Measurements from ENCODE around the gene ZNF827. TPM values are rescaled to one million over a fixed set of nuclear protein-coding genes. Genes with fewer than 3 reads are reported as not detected.

Gene ZNF827
- total and polyA plus RNA-seq, 9 of the 15 experiments (the other 6 are each of a cell fraction or from before 2014, with no cell fraction given) = 0.07 to 0.40 TPM; not detected in 7

DNA sequence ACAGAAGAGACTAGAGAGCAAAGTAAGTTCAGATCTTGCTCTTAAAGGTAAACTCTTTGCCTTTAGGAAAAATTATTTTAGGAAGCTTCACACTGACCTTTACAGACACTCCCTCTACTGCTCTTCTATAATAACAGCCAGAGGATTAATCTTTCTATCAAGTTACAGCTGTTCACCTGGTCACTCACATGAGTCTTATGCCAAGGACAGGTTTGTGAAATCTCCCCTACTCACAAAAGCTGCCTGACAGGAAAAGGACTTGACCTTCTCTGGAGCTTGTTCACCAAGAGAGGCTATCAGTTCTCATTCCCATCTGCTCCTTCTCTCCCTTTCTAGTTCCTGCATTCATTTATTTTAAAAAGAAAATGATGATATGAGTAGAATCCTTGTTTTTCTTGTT is 141.3 kb downstream of the ZNF827 start (continued):
- TF ChIP-seq, protein P1, sequence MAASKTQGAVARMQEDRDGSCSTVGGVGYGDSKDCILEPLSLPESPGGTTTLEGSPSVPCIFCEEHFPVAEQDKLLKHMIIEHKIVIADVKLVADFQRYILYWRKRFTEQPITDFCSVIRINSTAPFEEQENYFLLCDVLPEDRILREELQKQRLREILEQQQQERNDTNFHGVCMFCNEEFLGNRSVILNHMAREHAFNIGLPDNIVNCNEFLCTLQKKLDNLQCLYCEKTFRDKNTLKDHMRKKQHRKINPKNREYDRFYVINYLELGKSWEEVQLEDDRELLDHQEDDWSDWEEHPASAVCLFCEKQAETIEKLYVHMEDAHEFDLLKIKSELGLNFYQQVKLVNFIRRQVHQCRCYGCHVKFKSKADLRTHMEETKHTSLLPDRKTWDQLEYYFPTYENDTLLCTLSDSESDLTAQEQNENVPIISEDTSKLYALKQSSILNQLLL (CRISPR knock-in tag; IDR thresholded peaks at IDR 0.05; ENCODE audit: borderline replicate concordance) = no peak
- no peak for TF ChIP-seq ZNF174 (CRISPR knock-in tag; IDR thresholded peaks at IDR 0.05)
- TF ChIP-seq DNMT1 (IDR thresholded peaks at IDR 0.05) = no peak
- no peak for TF ChIP-seq XRCC5 (IDR thresholded peaks at IDR 0.05; ENCODE audit: low read depth, low read length)
- no peak for TF ChIP-seq SP2 (IDR thresholded peaks at IDR 0.05; ENCODE audit: extremely low read depth, low read depth, low read length, poor library complexity, severe bottlenecking)

DNA sequence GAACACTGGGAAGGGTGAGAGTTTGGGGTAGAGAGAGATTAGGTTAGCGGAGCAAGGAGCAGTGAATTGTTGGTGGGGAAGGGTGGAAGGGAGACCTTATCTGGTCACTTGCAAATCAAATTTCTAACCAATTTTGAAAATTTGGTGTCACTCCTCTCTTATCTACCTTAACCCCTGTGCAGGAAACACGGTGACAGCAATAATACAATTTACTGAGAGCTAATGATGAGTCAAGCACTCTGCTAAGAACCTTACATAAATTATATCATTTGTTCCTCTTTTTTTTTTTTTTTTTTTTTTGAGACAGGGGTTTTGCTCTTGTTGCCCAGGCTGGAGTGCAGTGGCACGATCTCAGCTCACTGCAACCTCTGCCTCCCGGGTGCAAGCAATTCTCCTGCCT is 142.3 kb downstream of the ZNF827 start:
- BruUV-seq (replicated peaks) = no TSS peak
- Histone ChIP-seq H4K20me1 (replicated peaks; ENCODE audit: control insufficient read depth, insufficient read depth, low read length) (no peaks in the 10 kb centered on the region), H3K9me1 (ENCODE audit: control insufficient read depth, insufficient read depth, low read length) (no peaks in the 10 kb centered on the region), H3K27ac (ENCODE audit: extremely low read depth, low read depth, low read length) (no peak overlapping the region), H3K4me1 (replicated peaks in 1 of 2; ENCODE audit: control insufficient read depth in 2 of 2, insufficient read depth in 2 of 2, low read length in 2 of 2) (no peaks in the 10 kb centered on the region), H2AFZ (ENCODE audit: low read depth, low read length) (no peak overlapping the region), H3K79me2 (ENCODE audit: control insufficient read depth, insufficient read depth, low read length) (no peaks in the 10 kb centered on the region), H3K4me3 (no peak overlapping the region), H3K9ac (ENCODE audit: insufficient read depth in 1 of 2, low read depth in 2 of 2, low read length in 2 of 2) (no peak overlapping the region), H3K9me3 (replicated peaks; ENCODE audit: control insufficient read depth, insufficient read depth, low read depth, low read length) (no peaks in the 10 kb centered on the region), H3K27me3 (ENCODE audit: control insufficient read depth in 2 of 2, insufficient read depth in 2 of 2, low read length in 2 of 2) (peaks cover 0 to 7% of the 10 kb centered on the region in 2 experiments; a peak in 3 of 5 replicates), H3K4me2 (ENCODE audit: insufficient read depth, low read length) (no peak overlapping the region), H3K36me3 (ENCODE audit: control insufficient read depth, insufficient read depth, low read length) (no peaks in the 10 kb centered on the region)
- in situ Hi-C loops (cut with MboI) = no loop called here
- ChIA-PET POLR2A (no interaction called here), CTCF (ENCODE audit: low intra/inter-chr PET ratio) (no interaction called here)
- WGBS (ENCODE audit: insufficient coverage, low coverage, missing lambda C conversion rate) = 0% methylated on average over 2 of the region's 4 CpGs
- FAIRE-seq (no peak), DNase-seq (ENCODE audit: extremely low read depth in 1 of 4, low spot score in 3 of 4) (no peak), ATAC-seq (no peak)
- intact Hi-C loops (cut with micrococcal nuclease) = no loop called here
- TF ChIP-seq NRF1 (conservative IDR thresholded peaks at IDR 0.05 in 1 of 2, IDR thresholded peaks at IDR 0.05 in 1 of 2) (no peak), MEF2A (IDR thresholded peaks at IDR 0.05; ENCODE audit: control insufficient read depth, low read depth, low read length) (no peak), RNF2 (IDR thresholded peaks at IDR 0.05) (no peak), ZNF507 (tag; conservative IDR thresholded peaks at IDR 0.05) (no peak), KDM5B (IDR thresholded peaks at IDR 0.05; ENCODE audit: insufficient replicate concordance, low read depth, low read length) (no peak)
- TF ChIP-seq, protein P2, sequence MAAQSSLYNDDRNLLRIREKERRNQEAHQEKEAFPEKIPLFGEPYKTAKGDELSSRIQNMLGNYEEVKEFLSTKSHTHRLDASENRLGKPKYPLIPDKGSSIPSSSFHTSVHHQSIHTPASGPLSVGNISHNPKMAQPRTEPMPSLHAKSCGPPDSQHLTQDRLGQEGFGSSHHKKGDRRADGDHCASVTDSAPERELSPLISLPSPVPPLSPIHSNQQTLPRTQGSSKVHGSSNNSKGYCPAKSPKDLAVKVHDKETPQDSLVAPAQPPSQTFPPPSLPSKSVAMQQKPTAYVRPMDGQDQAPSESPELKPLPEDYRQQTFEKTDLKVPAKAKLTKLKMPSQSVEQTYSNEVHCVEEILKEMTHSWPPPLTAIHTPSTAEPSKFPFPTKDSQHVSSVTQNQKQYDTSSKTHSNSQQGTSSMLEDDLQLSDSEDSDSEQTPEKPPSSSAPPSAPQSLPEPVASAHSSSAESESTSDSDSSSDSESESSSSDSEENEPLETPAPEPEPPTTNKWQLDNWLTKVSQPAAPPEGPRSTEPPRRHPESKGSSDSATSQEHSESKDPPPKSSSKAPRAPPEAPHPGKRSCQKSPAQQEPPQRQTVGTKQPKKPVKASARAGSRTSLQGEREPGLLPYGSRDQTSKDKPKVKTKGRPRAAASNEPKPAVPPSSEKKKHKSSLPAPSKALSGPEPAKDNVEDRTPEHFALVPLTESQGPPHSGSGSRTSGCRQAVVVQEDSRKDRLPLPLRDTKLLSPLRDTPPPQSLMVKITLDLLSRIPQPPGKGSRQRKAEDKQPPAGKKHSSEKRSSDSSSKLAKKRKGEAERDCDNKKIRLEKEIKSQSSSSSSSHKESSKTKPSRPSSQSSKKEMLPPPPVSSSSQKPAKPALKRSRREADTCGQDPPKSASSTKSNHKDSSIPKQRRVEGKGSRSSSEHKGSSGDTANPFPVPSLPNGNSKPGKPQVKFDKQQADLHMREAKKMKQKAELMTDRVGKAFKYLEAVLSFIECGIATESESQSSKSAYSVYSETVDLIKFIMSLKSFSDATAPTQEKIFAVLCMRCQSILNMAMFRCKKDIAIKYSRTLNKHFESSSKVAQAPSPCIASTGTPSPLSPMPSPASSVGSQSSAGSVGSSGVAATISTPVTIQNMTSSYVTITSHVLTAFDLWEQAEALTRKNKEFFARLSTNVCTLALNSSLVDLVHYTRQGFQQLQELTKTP (IDR thresholded peaks at IDR 0.05; ENCODE audit: low read depth in 1 of 2, partially characterized antibody in 2 of 2) = no peak
- TF ChIP-seq, protein P3, sequence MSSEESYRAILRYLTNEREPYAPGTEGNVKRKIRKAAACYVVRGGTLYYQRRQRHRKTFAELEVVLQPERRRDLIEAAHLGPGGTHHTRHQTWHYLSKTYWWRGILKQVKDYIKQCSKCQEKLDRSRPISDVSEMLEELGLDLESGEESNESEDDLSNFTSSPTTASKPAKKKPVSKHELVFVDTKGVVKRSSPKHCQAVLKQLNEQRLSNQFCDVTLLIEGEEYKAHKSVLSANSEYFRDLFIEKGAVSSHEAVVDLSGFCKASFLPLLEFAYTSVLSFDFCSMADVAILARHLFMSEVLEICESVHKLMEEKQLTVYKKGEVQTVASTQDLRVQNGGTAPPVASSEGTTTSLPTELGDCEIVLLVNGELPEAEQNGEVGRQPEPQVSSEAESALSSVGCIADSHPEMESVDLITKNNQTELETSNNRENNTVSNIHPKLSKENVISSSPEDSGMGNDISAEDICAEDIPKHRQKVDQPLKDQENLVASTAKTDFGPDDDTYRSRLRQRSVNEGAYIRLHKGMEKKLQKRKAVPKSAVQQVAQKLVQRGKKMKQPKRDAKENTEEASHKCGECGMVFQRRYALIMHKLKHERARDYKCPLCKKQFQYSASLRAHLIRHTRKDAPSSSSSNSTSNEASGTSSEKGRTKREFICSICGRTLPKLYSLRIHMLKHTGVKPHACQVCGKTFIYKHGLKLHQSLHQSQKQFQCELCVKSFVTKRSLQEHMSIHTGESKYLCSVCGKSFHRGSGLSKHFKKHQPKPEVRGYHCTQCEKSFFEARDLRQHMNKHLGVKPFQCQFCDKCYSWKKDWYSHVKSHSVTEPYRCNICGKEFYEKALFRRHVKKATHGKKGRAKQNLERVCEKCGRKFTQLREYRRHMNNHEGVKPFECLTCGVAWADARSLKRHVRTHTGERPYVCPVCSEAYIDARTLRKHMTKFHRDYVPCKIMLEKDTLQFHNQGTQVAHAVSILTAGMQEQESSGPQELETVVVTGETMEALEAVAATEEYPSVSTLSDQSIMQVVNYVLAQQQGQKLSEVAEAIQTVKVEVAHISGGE (CRISPR knock-in tag; IDR thresholded peaks at IDR 0.05) = no peak

All from K562 (cell line).